ENCODE measurements around the gene LRFN2. TPM values are rescaled to one million over a fixed set of nuclear protein-coding genes. Genes with fewer than 3 reads are reported as not detected.

Gene LRFN2
- total RNA-seq, 1 experiment from 2014 or later = not detected

DNA sequence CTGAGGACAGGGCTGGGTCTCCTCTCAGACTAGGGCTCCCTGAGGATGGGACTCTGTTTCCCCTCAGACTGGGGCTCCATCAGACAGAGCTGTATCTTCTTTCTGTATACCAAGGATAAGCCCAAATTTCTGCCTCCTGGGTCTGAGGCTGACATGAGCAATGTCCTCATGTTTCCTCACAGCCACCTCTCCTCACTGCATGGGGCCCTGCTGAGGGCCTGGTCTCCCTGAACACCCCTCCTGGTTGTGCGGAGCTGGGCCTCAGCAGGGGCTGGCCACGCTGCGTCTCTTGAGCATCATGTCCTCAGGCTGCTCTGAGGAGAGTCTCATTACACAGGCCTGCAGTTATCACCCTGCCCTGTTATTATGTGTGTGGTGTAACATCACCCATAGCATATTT is 144.6 kb downstream of the LRFN2 start:
- no peak for DNase-seq
- ChIA-PET CTCF (no interaction called here), POLR2A (no interaction called here)
- Mint-ChIP-seq H3K9me3 (ENCODE audit: unreplicated experiment) (no peaks in the 10 kb centered on the region), H3K27me3 (ENCODE audit: insufficient read depth, unreplicated experiment) (peaks cover 20% of the 10 kb centered on the region), H3K36me3 (ENCODE audit: insufficient read depth, unreplicated experiment) (no peaks in the 10 kb centered on the region), H3K4me1 (ENCODE audit: low read depth, unreplicated experiment) (no peaks in the 10 kb centered on the region), H3K4me3 (ENCODE audit: unreplicated experiment) (no peak overlapping the region), H3K27ac (ENCODE audit: unreplicated experiment) (no peak overlapping the region)
- Histone ChIP-seq H3K27me3 (replicated peaks; ENCODE audit: control insufficient read depth, insufficient read depth, low read length) (no peaks in the 10 kb centered on the region; the same call in 1 of the 2 replicates), H3K9me3 (no peaks in the 10 kb centered on the region), H3K4me1 (no peaks in the 10 kb centered on the region), H3K36me3 (ENCODE audit: control insufficient read depth, insufficient read depth, low read length) (no peaks in the 10 kb centered on the region), H3K4me3 (ENCODE audit: low read depth, low read length) (no peak overlapping the region)
- intact Hi-C loops (cut with micrococcal nuclease; ENCODE audit: unreplicated experiment) = no loop called here
- TF ChIP-seq, protein P1, sequence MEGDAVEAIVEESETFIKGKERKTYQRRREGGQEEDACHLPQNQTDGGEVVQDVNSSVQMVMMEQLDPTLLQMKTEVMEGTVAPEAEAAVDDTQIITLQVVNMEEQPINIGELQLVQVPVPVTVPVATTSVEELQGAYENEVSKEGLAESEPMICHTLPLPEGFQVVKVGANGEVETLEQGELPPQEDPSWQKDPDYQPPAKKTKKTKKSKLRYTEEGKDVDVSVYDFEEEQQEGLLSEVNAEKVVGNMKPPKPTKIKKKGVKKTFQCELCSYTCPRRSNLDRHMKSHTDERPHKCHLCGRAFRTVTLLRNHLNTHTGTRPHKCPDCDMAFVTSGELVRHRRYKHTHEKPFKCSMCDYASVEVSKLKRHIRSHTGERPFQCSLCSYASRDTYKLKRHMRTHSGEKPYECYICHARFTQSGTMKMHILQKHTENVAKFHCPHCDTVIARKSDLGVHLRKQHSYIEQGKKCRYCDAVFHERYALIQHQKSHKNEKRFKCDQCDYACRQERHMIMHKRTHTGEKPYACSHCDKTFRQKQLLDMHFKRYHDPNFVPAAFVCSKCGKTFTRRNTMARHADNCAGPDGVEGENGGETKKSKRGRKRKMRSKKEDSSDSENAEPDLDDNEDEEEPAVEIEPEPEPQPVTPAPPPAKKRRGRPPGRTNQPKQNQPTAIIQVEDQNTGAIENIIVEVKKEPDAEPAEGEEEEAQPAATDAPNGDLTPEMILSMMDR (IDR thresholded peaks at IDR 0.05; ENCODE audit: insufficient read depth in 1 of 2, low read depth in 1 of 2, low read length in 1 of 2, severe bottlenecking in 1 of 2, unreplicated experiment in 1 of 2) = no peak
- BruUV-seq (replicated peaks) = no TSS peak

- no peak overlapping the region for H3K27ac Mint-ChIP-seq (ENCODE audit: unreplicated experiment)
- no peaks in the 10 kb centered on the region for H3K36me3 ChIP-seq (ENCODE audit: control insufficient read depth, insufficient read depth, low read length)
- ChIA-PET POLR2A (no interaction called here), CTCF (no interaction called here)
- no peak for DNase-seq
- H3K4me1 Mint-ChIP-seq (ENCODE audit: low read depth, unreplicated experiment) = no peaks in the 10 kb centered on the region
- no peaks in the 10 kb centered on the region for H3K9me3 Mint-ChIP-seq (ENCODE audit: unreplicated experiment)
- H3K27me3 Mint-ChIP-seq (ENCODE audit: insufficient read depth, unreplicated experiment) = peaks cover 29% of the 10 kb centered on the region
- no peaks in the 10 kb centered on the region; the same call in 1 of the 2 replicates for H3K27me3 ChIP-seq (replicated peaks; ENCODE audit: control insufficient read depth, insufficient read depth, low read length)
- no TSS peak for BruUV-seq (replicated peaks)
- H3K9me3 ChIP-seq = no peaks in the 10 kb centered on the region
- intact Hi-C loops (cut with micrococcal nuclease; ENCODE audit: unreplicated experiment) = no loop called here
- H3K36me3 Mint-ChIP-seq (ENCODE audit: insufficient read depth, unreplicated experiment) = no peaks in the 10 kb centered on the region
- H3K4me1 ChIP-seq = no peaks in the 10 kb centered on the region
- no peak overlapping the region for H3K4me3 ChIP-seq (ENCODE audit: low read depth, low read length)
- TF ChIP-seq, protein P1 (IDR thresholded peaks at IDR 0.05; ENCODE audit: insufficient read depth in 1 of 2, low read depth in 1 of 2, low read length in 1 of 2, severe bottlenecking in 1 of 2, unreplicated experiment in 1 of 2) = no peak
- H3K4me3 Mint-ChIP-seq (ENCODE audit: unreplicated experiment) = no peak overlapping the region
These were observed 146.0 kb downstream of the LRFN2 start for GRCh38 chr6:40441150-40441549.

DNA sequence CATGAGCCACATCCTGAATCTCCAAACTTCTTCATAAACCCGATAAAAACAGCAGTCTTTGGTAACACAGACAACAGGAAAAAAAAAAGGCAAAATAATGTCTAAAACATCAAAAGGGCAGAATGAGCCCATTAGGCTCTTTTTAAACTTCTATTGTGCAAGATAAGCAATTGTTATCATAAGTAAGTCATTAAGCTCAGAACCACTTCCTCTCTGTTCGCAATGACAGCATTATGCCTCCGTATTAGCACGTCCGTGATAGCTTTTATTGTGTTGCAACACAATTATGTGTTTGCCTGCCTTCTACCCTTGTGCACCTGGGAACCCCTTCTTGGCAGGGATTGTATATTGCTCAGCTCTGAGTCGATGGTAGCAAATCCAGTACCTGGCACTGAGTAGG is 147.1 kb downstream of the LRFN2 start:
- H3K27ac Mint-ChIP-seq (ENCODE audit: unreplicated experiment) = no peak overlapping the region
- BruUV-seq (replicated peaks) = no TSS peak
- intact Hi-C loops (cut with micrococcal nuclease; ENCODE audit: unreplicated experiment) = no loop called here
- no peaks in the 10 kb centered on the region for H3K9me3 Mint-ChIP-seq (ENCODE audit: unreplicated experiment)
- no peak for DNase-seq
- no peaks in the 10 kb centered on the region for H3K4me1 ChIP-seq
- H3K4me1 Mint-ChIP-seq (ENCODE audit: low read depth, unreplicated experiment) = no peaks in the 10 kb centered on the region
- H3K36me3 ChIP-seq (ENCODE audit: control insufficient read depth, insufficient read depth, low read length) = no peaks in the 10 kb centered on the region
- H3K27me3 Mint-ChIP-seq (ENCODE audit: insufficient read depth, unreplicated experiment) = peaks cover 26% of the 10 kb centered on the region
- no peaks in the 10 kb centered on the region for H3K9me3 ChIP-seq
- CTCF ChIA-PET = no interaction called here
- no peak overlapping the region for H3K4me3 Mint-ChIP-seq (ENCODE audit: unreplicated experiment)
- no peaks in the 10 kb centered on the region; the same call in 1 of the 2 replicates for H3K27me3 ChIP-seq (replicated peaks; ENCODE audit: control insufficient read depth, insufficient read depth, low read length)
- H3K36me3 Mint-ChIP-seq (ENCODE audit: insufficient read depth, unreplicated experiment) = no peaks in the 10 kb centered on the region
- TF ChIP-seq, protein P1 (IDR thresholded peaks at IDR 0.05; ENCODE audit: insufficient read depth in 1 of 2, low read depth in 1 of 2, low read length in 1 of 2, severe bottlenecking in 1 of 2, unreplicated experiment in 1 of 2) = no peak
- no peak overlapping the region for H3K4me3 ChIP-seq (ENCODE audit: low read depth, low read length)
- POLR2A ChIA-PET = no interaction called here

Measured in Caco-2 (cell line).